NK-92 treated with Interleukin-12 subunit alpha and Interleukin-12 subunit beta, amount 100 ng/mL, for 24 hours (cell line): ENCODE data around the gene CTIF.

Source experiments
- DNase-seq: peaks from one replicate; lab custom pipeline; 2025; lab: John Stamatoyannopoulos, UW

The CTIF gene

GRCh38 chr18:48835745-48836170 lies 296.9 kb downstream of the CTIF start:
- DNase-seq: no peak

DNA sequence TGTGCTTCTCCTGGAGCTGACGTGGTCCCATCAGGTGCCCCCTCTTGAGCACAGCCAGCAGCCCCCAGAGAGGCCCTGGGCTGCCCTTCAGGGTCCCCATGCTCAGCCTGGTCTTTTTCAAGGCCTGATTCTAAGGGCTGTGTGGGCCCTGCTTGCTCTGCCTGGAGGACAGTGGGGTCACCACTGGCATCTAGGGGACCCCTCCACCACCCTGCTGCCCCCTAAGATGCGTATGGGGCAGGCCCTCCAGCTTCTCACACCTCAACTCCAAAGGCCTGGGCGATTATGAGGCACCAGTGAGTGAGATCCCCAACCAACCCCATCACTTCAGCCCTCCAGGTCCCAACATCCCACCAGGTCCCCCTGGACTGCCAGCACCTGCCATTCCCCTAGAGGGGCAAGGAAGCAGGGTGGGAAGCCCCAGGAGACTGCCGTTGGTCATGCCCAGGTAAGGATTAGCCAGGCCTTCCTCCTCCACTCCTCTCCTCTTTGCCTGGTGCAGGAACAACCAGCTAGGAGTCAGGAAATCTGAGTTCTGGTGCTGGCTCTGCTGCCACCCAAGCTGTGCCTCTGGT lies 297.5 kb downstream of the CTIF start:
- DNase-seq: no peak

- peak; percentile 39 for DNase-seq
Measured at GRCh38 chr18:48836806-48837615, 298.2 kb downstream of the CTIF start.

- no peak for DNase-seq
Measured at GRCh38 chr18:48837676-48838075, 298.8 kb downstream of the CTIF start.

DNA sequence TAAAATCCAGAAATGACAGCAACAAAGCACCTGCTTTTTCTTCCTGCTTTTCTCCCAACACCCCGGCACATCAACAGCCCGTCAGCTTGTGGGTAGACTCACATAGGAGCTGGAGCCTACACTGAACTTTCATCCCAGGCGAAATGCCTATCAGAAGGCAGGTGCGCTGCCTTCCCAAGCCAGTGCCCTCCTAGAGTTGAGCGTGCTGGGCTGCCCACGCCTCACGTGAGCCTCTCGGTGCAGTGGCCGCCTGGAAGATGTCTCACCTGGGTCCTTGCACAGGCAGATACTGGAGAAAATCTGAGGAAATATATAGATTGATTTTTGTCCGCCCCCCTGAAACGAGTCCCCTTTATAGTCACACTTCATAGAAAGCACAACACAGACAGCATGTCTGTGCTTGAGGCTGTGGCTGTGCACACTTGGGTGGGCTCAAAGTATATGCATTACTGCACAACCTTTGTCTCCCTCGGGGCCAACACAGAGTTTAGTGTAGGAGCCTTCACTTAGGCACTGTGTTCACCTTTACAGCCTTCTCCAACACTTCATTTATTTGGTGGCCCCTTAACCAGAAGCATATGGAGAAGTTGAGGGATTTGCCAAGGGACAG lies 299.4 kb downstream of the CTIF start:
- no peak for DNase-seq

GRCh38 chr18:48838921-48839818 lies 300.3 kb downstream of the CTIF start:
- peak; percentile 73 for DNase-seq

DNA sequence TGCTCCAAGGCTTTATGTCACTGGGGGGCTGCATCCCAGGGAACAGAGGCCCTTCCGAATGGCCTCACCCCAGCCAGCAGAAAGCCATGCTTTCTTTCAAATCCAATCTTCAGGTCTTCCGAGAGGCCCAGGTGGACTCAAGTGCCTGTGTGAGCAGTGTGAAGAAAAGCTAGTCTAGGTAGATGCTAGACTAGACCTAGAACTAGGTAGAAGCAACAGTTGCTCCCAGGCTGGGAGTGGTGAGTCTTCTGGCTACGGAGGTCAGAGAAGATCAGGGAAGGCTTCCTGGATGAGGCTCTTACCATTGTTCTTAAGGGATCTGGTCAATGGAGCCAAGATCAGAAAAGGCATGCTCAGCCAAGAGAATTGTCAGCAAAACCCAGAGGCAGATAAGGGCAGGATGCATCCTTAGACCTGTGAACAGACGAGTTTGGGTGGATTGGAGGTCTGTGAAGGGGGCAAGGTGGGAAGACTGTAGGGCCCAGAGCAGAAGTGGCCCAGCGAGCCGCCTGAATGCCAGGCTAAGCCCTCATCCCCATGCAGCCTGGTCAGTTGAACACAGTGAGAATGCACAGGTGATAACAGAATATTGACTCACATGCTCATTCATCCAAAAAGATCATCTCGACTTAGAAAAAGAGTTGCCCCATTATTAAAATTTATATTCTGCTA lies 301.1 kb downstream of the CTIF start:
- DNase-seq: no peak

GRCh38 chr18:48840491-48840877 lies 301.7 kb downstream of the CTIF start:
- no peak for DNase-seq

GRCh38 chr18:48841381-48842258 lies 302.8 kb downstream of the CTIF start:
- no peak for DNase-seq

- DNase-seq: peak; percentile 79
Measured at GRCh38 chr18:48842259-48843061, 303.6 kb downstream of the CTIF start.

DNA sequence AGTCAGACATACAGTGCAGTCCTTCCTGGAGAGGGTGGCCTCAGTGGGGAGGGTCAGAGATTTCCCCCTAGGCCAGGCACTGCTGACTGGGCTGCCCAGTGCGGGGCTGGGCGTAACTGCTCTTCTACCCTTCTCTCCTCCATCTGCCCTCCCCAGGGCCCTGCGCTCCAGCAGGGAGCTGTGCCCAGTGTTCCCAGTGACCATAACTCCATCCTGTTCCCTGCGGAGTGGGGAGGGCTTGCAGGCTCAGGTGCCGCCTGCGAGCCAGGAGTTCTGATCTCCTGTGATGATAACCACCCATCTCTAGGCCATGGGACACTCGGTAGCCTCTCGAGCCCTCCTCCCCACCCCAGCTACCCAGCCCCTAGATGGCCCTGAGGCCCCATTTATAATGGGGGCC lies 304.3 kb downstream of the CTIF start:
- no peak for DNase-seq

DNA sequence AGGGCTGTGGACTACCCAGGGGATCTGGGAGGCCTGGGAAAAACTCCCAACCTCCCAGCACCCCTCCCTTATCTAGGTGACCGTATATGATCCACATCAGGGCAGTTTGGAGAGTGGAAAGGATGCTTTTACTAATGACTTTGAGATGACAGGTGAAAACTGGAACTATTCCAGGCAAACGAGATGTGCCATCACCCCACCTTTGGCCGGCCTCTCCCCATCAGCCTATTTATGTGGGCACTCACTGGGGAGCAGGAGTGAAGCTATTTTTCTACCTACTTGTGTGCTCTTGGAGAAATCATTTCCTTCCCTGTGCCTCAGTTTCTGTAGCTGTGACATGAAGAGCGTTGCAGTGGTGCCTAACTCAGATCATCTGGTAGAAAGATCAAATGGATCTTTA lies 304.8 kb downstream of the CTIF start:
- DNase-seq: no peak

- DNase-seq: no peak
Measured at GRCh38 chr18:48844271-48844670, 305.4 kb downstream of the CTIF start.

DNA sequence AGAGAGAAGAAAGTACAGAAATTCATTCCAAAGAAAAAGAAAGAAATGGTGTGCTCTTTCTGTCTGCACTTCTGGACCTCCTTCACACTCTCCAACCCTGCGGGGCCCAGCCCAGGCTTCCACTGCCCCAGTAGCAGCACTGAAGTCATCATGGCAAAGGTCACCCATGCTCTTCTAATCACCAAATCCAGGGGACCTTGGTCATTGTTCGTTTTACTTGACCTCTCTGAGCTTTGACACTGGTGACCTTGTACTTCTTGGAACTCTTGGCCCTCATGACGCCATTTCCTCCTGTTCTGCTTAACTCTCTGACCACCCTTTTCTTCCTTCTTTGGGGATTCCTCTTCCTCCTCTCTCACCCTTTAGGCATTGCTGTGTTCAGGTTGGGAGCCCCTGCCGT lies 306.3 kb downstream of the CTIF start:
- no peak for DNase-seq

DNA sequence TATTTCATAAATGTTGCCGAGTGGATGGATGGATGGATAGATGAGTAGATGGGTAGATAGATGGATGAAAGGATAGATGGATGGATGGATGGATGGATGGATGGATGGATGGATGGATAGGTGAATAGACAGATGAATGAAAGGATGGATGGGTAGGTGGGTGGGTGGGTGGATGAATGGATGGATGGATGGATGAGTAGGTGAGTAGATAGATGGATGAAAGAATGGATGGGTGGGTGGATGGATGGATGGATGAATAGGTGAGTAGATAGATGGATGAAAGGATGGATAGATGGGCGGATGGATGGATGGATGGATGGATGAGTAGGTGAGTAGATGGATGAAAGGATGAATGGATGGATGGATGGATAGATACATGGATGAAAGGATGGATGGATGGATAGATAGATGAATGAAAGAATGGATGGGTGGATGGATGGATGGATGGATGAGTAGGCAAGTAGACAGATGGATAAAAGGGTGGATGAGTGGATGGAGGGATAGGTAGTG lies 307.6 kb downstream of the CTIF start:
- no peak for DNase-seq

GRCh38 chr18:48847807-48848486 lies 309.1 kb downstream of the CTIF start:
- no peak for DNase-seq

DNA sequence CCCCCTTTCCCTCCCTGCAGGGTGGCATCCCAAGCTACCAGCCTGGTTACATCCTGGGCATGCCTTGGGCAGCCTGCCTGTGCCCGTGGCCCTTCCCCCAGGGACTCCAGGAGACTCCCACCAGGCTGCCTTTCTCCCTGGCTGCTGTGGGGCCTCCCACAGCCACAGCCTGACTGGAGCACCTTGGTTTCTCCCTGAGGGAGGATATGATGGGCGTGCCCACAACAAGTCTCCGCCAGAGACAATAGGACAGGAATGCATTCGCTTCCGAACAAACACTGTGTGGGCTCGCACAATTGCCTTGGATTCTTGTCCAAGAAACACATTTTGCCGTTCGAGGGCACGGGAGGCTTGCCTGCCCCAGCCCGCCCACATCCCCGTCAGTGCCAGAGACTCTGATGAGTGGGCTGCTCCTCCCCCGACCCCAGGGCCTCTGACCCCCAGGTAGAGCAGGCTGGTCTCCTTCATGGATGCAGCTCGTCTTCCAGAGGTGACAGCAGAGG lies 309.9 kb downstream of the CTIF start:
- DNase-seq: no peak

- DNase-seq: no peak
Measured at GRCh38 chr18:48850822-48851598, 312.2 kb downstream of the CTIF start.
